SJSA1 (cell line): ENCODE measurements around the gene MAP1LC3B. TPM values are rescaled to one million over a fixed set of nuclear protein-coding genes. Genes with fewer than 3 reads are reported as not detected.
A peak's percentile ranks its signal among the peaks of the same experiment; 100 is the strongest.
"Not testable (repeated sequence)": the region's sequence is repeated elsewhere in the genome, so short reads cannot be mapped to it uniquely, and the experiment has no call there.

ENCODE experiments used
- DNase-seq, 2 experiments: peaks; one replicate each; pipeline ENCODE4 v3.0.0-alpha.2; 2015 to 2020; ENCODE audit warnings: low spot score in 2 of 2, low read depth in 1 of 2
- H3K27ac ChIP-seq: fragments of 250-450 bp; sonication (Bioruptor Pico); 2 replicates; pipeline ENCODE4 v1.5.1; 2020; ENCODE audit warnings: mild to moderate bottlenecking, moderate library complexity
- H3K27me3 ChIP-seq: fragments of 250-450 bp; sonication (Bioruptor Pico); replicated peaks from 2 replicates; pipeline ENCODE4 v1.5.1; 2020; ENCODE audit warnings: mild to moderate bottlenecking, moderate library complexity
- H3K36me3 ChIP-seq: fragments of 250-450 bp; sonication (Bioruptor Pico); 2 replicates; pipeline ENCODE4 v1.5.1; 2020; ENCODE audit warnings: mild to moderate bottlenecking
- H3K4me1 ChIP-seq: fragments of 250-450 bp; sonication (Bioruptor Pico); replicated peaks from 2 replicates; pipeline ENCODE4 v1.6.1; 2021; ENCODE audit warnings: mild to moderate bottlenecking
- H3K4me3 ChIP-seq: fragments of 250-450 bp; sonication (Bioruptor Pico); 2 replicates; pipeline ENCODE4 v1.5.1; 2020; ENCODE audit warnings: mild to moderate bottlenecking
- H3K9me3 ChIP-seq: fragments of 250-450 bp; sonication (Bioruptor Pico); replicated peaks from 2 replicates; pipeline ENCODE4 v1.5.1; 2020; ENCODE audit warnings: mild to moderate bottlenecking
- total RNA-seq: library from RNA; depleted of rRNA; stranded (reverse); fragments of >200 nt; shearing (Covaris generic); gene quantifications from 2 replicates; pipeline ENCODE4 v1.2.3, GENCODE V29; 2014

The MAP1LC3B gene
- total RNA-seq, 1 experiment from 2014 or later: 21.3 TPM

- Histone ChIP-seq H3K4me1 (peaks cover 48% of the 10 kb centered on the region), H3K4me3 (no peak overlapping the region), H3K36me3 (peaks cover 3% of the 10 kb centered on the region; the same call in 1 of the 2 replicates), H3K9me3 (no peaks in the 10 kb centered on the region), H3K27me3 (no peaks in the 10 kb centered on the region), H3K27ac (no peak overlapping the region)
- DNase-seq: no peak
Observed at GRCh38 chr16:87380403-87380802, 11.7 kb upstream of the MAP1LC3B start.

- Histone ChIP-seq H3K27ac (no peak overlapping the region), H3K27me3 (no peaks in the 10 kb centered on the region), H3K9me3 (no peaks in the 10 kb centered on the region), H3K36me3 (peaks cover 3% of the 10 kb centered on the region; the same call in 1 of the 2 replicates), H3K4me3 (no peak overlapping the region), H3K4me1 (peaks cover 43% of the 10 kb centered on the region)
- DNase-seq: no peak
Observed at GRCh38 chr16:87380881-87381280, 11.3 kb upstream of the MAP1LC3B start.

DNA sequence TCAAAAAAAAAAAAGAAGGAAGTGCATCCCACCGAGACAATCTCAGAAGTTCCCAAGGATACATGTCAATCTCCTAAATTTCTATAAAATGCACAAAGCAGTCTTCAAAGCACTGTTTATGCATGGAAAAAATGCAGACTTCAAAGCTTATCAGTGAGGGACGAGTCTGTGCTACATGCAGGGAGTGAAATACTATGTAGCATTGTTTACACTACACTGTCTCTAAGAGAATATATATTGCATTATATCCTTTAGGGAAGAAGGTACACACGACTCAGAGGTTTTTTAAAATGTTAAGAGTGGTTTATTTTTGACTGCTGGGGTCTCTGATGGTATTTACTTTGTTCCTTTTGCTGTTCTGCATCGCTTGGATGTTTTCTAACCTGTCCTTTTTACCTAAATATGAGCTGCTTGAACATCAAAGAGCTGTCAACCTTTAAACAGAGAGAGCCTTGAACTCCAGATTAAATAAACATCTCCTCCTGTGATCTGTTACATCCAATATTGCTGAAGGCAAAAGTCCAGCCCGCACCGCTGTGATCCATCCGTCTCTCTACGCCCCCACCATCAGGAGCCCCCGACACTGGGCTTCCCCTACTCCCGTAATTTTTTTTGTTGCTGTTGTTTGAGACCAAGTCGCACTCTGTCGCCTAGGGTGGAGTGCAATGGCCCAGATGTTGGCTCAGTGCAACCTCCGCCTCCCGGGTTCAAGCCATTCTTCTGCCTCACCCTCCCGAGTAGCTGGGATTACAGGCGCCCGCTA is 9.9 kb upstream of the MAP1LC3B start:
- Histone ChIP-seq H3K27ac (no peak overlapping the region), H3K36me3 (peaks cover 3% of the 10 kb centered on the region; the same call in 1 of the 2 replicates), H3K4me3 (peak overlapping the region; percentile 88), H3K27me3 (no peaks in the 10 kb centered on the region), H3K9me3 (no peaks in the 10 kb centered on the region), H3K4me1 (peaks cover 34% of the 10 kb centered on the region)
- peak in 1 of 2 experiments; percentile 37 for DNase-seq

DNA sequence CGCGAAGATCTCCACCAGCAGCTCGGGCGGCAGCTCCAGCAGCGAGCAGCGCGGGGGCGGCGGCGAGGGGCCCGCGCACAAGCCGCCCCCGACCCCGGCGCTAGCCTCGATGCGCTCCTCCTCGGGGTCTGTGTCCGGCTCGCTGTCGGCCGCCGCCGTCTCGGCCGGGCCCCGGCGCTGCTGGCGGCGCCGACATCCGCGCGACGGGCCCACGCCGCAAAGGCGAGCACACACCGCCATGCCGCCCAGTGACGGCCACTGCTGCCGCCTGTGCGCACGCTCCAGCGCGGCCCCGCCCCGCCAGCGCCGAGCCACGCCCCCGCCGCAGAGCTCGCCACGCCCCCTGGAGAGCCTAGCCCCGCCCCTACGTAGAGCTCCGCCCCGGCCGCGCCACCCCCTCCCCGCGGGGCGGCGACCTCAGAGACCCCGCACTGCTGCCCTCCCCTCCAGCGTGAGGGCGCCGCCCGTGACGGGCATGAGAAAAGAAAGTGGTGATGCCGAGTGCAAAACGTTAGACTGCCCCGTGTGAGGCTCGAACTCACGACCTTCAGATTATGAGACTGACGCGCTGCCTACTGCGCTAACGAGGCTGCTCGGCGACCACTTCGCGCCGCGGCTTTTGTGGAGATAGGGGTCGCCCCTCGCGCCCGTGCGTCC is 8.5 kb upstream of the MAP1LC3B start, which contains the start of gene FBXO31:
Gene FBXO31 (minus strand): TSS at position 272 of the 657 bp plus-strand sequence. CDS start 32 bp downstream, at position 240.
- no peaks in the 10 kb centered on the region for H3K27me3 ChIP-seq
- H3K4me3 ChIP-seq: peak within 1 kb of the TSS; percentile 88
- peak; percentile 96 to 98 for DNase-seq
- H3K4me1 ChIP-seq: peaks cover 42% of the 10 kb centered on the region
- peaks cover 3% of the 10 kb centered on the region; the same call in 1 of the 2 replicates for H3K36me3 ChIP-seq
- peak within 1 kb of the TSS; percentile 46 for H3K27ac ChIP-seq
- no peaks in the 10 kb centered on the region for H3K9me3 ChIP-seq

DNA sequence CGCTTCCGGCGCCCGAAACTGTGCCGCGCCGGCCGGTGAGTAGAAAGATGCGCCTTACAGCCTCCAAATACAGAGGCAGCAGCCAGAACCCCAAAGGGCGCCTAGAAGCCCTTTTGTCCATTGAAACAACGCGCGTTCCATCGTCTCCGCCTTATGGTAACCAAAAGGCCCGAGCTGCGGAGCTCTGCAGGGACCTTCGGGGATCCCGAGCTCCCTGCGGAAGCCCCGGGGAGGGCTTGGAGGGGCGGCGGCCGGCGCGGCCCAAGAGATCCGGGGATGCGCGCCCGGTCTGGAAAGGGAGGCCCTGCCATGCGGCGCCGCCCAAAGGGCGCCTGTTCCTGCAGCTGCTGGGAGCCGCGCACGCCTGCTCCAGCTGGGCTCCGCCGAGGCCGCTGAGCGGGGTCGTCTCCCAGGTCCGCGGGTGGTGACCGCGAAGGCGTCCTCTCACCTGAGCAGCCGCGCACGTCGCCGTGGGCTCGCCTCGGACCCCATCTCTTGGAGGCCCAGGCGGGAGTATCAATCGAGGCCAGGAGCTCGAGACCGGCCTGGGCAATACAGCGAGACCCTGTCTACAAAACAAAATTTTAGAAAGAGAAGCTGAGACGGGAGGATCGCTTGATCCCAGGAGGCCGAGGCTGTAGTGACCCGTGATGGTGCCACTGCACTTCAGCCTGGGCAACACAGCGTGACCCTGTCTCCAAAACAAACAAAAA is 7.8 kb upstream of the MAP1LC3B start:
- Histone ChIP-seq H3K4me3 (peak overlapping the region; percentile 88), H3K27ac (peak overlapping the region; percentile 12), H3K36me3 (peaks cover 3% of the 10 kb centered on the region; the same call in 1 of the 2 replicates), H3K27me3 (no peaks in the 10 kb centered on the region), H3K9me3 (no peaks in the 10 kb centered on the region), H3K4me1 (peaks cover 44% of the 10 kb centered on the region)
- DNase-seq: peak in 1 of 2 experiments; percentile 78

DNA sequence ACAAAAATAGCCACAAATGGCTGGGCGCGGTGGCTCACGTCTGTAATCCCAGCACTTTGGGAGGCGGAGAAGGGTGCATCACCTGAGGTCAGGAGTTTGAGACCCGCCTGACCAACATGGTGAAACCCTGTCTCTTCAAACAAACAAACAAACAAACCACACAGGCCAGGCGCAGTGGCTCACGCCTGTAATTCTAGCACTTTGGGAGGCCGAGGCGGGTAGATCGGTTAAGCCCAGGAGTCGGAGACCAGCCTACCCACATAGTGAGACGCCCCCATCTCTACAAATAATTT is 7.3 kb upstream of the MAP1LC3B start:
- not testable (repeated sequence) for H3K9me3 ChIP-seq, H3K27ac ChIP-seq, DNase-seq, H3K36me3 ChIP-seq, H3K27me3 ChIP-seq
- Histone ChIP-seq H3K4me3 (peak overlapping the region; percentile 88), H3K4me1 (peaks cover 44% of the 10 kb centered on the region)

- Histone ChIP-seq H3K4me3 (no peak overlapping the region), H3K9me3 (no peaks in the 10 kb centered on the region; the same call in 1 of the 2 replicates), H3K36me3 (peaks cover 10% of the 10 kb centered on the region), H3K27ac (peak overlapping the region; percentile 60), H3K4me1 (peaks cover 32% of the 10 kb centered on the region), H3K27me3 (no peaks in the 10 kb centered on the region)
- DNase-seq: peak; percentile 96 to 98
Observed at GRCh38 chr16:87387942-87388817, 4.0 kb upstream of the MAP1LC3B start.

DNA sequence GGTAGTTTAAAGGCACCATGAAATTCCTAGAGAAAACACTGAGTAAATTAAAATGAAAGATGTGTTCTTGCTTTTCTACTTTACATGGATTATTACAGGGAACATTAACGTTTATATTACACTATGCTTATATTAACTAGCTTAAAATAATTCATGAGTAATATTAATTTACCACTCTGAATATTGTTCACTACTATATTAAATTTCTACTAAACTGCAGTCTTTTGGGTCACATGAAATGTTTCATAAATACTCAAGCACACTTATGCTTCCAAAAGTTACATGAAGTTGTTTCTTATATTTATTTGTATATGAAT is 3.4 kb upstream of the MAP1LC3B start:
- no peak for DNase-seq
- H3K36me3 ChIP-seq: peaks cover 7% of the 10 kb centered on the region
- peak overlapping the region; percentile 60 for H3K27ac ChIP-seq
- H3K4me3 ChIP-seq: no peak overlapping the region
- H3K9me3 ChIP-seq: no peaks in the 10 kb centered on the region; the same call in 1 of the 2 replicates
- H3K4me1 ChIP-seq: peaks cover 38% of the 10 kb centered on the region
- no peaks in the 10 kb centered on the region for H3K27me3 ChIP-seq

DNA sequence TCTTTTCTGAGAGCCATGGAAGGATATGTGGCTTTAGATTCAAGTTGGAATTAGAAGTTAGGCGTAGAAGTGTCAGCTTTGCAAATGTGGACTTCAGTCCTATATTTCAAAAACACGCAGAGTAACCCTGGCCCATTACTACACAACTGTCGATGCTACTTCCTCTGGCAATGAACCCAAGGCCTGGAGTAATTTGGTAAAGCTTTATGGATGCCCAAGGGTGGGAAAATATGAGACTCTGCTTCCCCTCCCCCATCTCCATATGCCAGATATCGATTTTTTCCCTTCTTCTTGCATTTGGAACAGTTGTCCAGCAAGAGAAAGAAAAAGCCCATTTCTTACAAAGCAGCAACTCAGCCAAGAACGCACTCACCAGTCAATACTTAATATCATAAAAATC is 2.9 kb upstream of the MAP1LC3B start:
- no peak overlapping the region for H3K27ac ChIP-seq
- H3K36me3 ChIP-seq: peaks cover 7% of the 10 kb centered on the region
- H3K4me1 ChIP-seq: peaks cover 41% of the 10 kb centered on the region
- no peak overlapping the region for H3K4me3 ChIP-seq
- H3K27me3 ChIP-seq: no peaks in the 10 kb centered on the region
- DNase-seq: no peak
- H3K9me3 ChIP-seq: no peaks in the 10 kb centered on the region; the same call in 1 of the 2 replicates

DNA sequence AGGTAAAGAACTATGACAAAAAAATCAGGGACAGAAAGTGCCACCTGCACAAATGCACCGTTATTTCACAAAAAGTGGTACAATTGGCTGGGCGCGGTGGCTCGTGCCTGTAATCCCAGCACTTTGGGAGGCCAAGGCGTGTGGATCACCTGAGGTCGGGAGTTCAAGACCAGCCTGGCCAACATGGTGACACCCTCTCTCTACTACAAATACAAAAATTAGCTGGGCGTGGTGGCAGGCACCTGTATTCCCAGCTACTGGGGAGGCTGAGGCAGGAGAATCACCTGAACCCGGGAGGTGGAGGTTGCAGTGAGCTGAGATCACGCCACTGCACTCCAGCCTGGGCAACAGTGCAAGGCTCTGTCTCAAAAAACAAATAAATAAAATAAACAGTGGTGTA is 2.2 kb upstream of the MAP1LC3B start:
- H3K27me3 ChIP-seq, H3K9me3 ChIP-seq, DNase-seq, H3K27ac ChIP-seq, H3K4me3 ChIP-seq: not testable (repeated sequence)
- Histone ChIP-seq H3K4me1 (peaks cover 36% of the 10 kb centered on the region), H3K36me3 (peaks cover 11% of the 10 kb centered on the region)

- Histone ChIP-seq H3K27me3 (no peaks in the 10 kb centered on the region), H3K27ac (peak overlapping the region; percentile 94), H3K36me3 (peaks cover 17% of the 10 kb centered on the region), H3K9me3 (no peaks in the 10 kb centered on the region; the same call in 1 of the 2 replicates), H3K4me3 (no peak overlapping the region), H3K4me1 (peaks cover 33% of the 10 kb centered on the region)
- no peak for DNase-seq
Observed at GRCh38 chr16:87390641-87391323, 1.4 kb upstream of the MAP1LC3B start.

GRCh38 chr16:87391324-87391949 is 699 bp upstream of the MAP1LC3B start:
- Histone ChIP-seq H3K4me1 (peaks cover 33% of the 10 kb centered on the region), H3K27ac (peak overlapping the region; percentile 94), H3K27me3 (no peaks in the 10 kb centered on the region), H3K4me3 (peak overlapping the region; percentile 98), H3K9me3 (no peaks in the 10 kb centered on the region; the same call in 1 of the 2 replicates), H3K36me3 (peaks cover 17% of the 10 kb centered on the region)
- no peak for DNase-seq
